ENCODE data around the gene ITFG1.
"Not testable (repeated sequence)": the region's sequence is repeated elsewhere in the genome, so short reads cannot be mapped to it uniquely, and the experiment has no call there.

The ITFG1 gene

GRCh38 chr16:47477679-47478078, 16.8 kb upstream of the ITFG1 start:
- DNase-seq: no peak
- H3K4me3 ChIP-seq (ENCODE audit: low read depth, low read length): no peak overlapping the region
- no peaks in the 10 kb centered on the region for H3K9me3 ChIP-seq
- no peaks in the 10 kb centered on the region for H3K27me3 ChIP-seq
- no peak for TF ChIP-seq CTCF (IDR thresholded peaks at IDR 0.05; ENCODE audit: low read depth, low read length)
- no peaks in the 10 kb centered on the region; the same call in 1 of the 2 replicates for H3K36me3 ChIP-seq
- H3K4me1 ChIP-seq: peaks cover 3% of the 10 kb centered on the region; the same call in 1 of the 2 replicates

GRCh38 chr16:47476654-47477345, 15.9 kb upstream of the ITFG1 start:
- no peak for TF ChIP-seq CTCF (IDR thresholded peaks at IDR 0.05; ENCODE audit: low read depth, low read length)
- Histone ChIP-seq H3K4me1 (peaks cover 3% of the 10 kb centered on the region; the same call in 1 of the 2 replicates), H3K36me3 (no peaks in the 10 kb centered on the region; the same call in 1 of the 2 replicates), H3K9me3 (no peaks in the 10 kb centered on the region), H3K27me3 (no peaks in the 10 kb centered on the region), H3K4me3 (ENCODE audit: low read depth, low read length) (no peak overlapping the region)
- no peak for DNase-seq

- peaks cover 3% of the 10 kb centered on the region; the same call in 1 of the 2 replicates for H3K4me1 ChIP-seq
- no peaks in the 10 kb centered on the region; the same call in 1 of the 2 replicates for H3K36me3 ChIP-seq
- DNase-seq: no peak
- no peaks in the 10 kb centered on the region for H3K9me3 ChIP-seq
- TF ChIP-seq CTCF (IDR thresholded peaks at IDR 0.05; ENCODE audit: low read depth, low read length): no peak
- H3K4me3 ChIP-seq (ENCODE audit: low read depth, low read length): no peak overlapping the region
- no peaks in the 10 kb centered on the region for H3K27me3 ChIP-seq
Observed at GRCh38 chr16:47475786-47476185, 14.9 kb upstream of the ITFG1 start.

GRCh38 chr16:47473792-47474191, 12.9 kb upstream of the ITFG1 start:
- H3K4me1 ChIP-seq: peaks cover 13% of the 10 kb centered on the region
- no peak for TF ChIP-seq CTCF (IDR thresholded peaks at IDR 0.05; ENCODE audit: low read depth, low read length)
- H3K9me3 ChIP-seq: no peaks in the 10 kb centered on the region
- H3K27me3 ChIP-seq: no peaks in the 10 kb centered on the region
- DNase-seq: no peak
- no peak overlapping the region for H3K4me3 ChIP-seq (ENCODE audit: low read depth, low read length)
- H3K36me3 ChIP-seq: no peaks in the 10 kb centered on the region; the same call in 1 of the 2 replicates

- H3K4me1 ChIP-seq: peaks cover 18% of the 10 kb centered on the region
- H3K9me3 ChIP-seq; H3K27me3 ChIP-seq; DNase-seq; H3K36me3 ChIP-seq; H3K4me3 ChIP-seq (ENCODE audit: low read depth, low read length): not testable (repeated sequence)
Observed at GRCh38 chr16:47473004-47473403, 12.1 kb upstream of the ITFG1 start.

GRCh38 chr16:47470810-47471209, 9.9 kb upstream of the ITFG1 start:
- Histone ChIP-seq H3K9me3 (no peaks in the 10 kb centered on the region), H3K4me1 (peaks cover 18% of the 10 kb centered on the region), H3K36me3 (no peaks in the 10 kb centered on the region), H3K27me3 (no peaks in the 10 kb centered on the region), H3K4me3 (ENCODE audit: low read depth, low read length) (no peak overlapping the region)
- no peak for DNase-seq
- no peak for TF ChIP-seq CTCF (IDR thresholded peaks at IDR 0.05; ENCODE audit: low read depth, low read length)
